IMR-90 (cell line): ENCODE measurements around the gene DCAF17.

ENCODE experiments used
- CEBPB ChIP-seq: IDR thresholded peaks from 2 replicates; pipeline ENCODE4 v1.6.1; 2012; ENCODE audit warnings: low read depth, low read length, improper control_type of control experiment
- CTCF ChIP-seq: conservative IDR thresholded peaks from 2 replicates; pipeline ENCODE4 v1.5.1; 2012; ENCODE audit warnings: mild to moderate bottlenecking, low read depth, low read length, improper control_type of control experiment
- FOS ChIP-seq: fragments of 150-350 bp; IDR thresholded peaks from 2 replicates; pipeline ENCODE4 v1.6.1; 2016; ENCODE audit warnings: low read depth, low read length
- MXI1 ChIP-seq: IDR thresholded peaks from 2 replicates; pipeline ENCODE4 v1.6.1; 2012; ENCODE audit warnings: low read depth, mild to moderate bottlenecking, low read length, moderate library complexity, borderline replicate concordance
- POLR2A ChIP-seq: IDR thresholded peaks from 2 replicates; pipeline ENCODE4 v1.6.1; 2012; ENCODE audit warnings: mild to moderate bottlenecking, low read depth, low read length
- RAD21 ChIP-seq: IDR thresholded peaks from 2 replicates; pipeline ENCODE4 v1.6.1; 2012; ENCODE audit warnings: low read length, improper control_type of control experiment
- SMC3 ChIP-seq: fragments of 150-350 bp; IDR thresholded peaks from 2 replicates; pipeline ENCODE4 v1.6.1; 2016; ENCODE audit warnings: low read depth, mild to moderate bottlenecking, antibody characterized with exemption, low read length, moderate library complexity
- TF ChIP-seq, protein P1 (sequence below): fragments of 150-350 bp; IDR thresholded peaks from 2 replicates; pipeline ENCODE4 v1.6.1; 2017; ENCODE audit warnings: mild to moderate bottlenecking, antibody characterized with exemption, low read length, low read depth

GRCh38 chr2:171460537-171460936, 26.5 kb downstream of the DCAF17 start:
- TF ChIP-seq RAD21 (no peak), CTCF (no peak), POLR2A (no peak), FOS (no peak), SMC3 (no peak), CEBPB (no peak), MXI1 (no peak)
- TF ChIP-seq, protein P1, sequence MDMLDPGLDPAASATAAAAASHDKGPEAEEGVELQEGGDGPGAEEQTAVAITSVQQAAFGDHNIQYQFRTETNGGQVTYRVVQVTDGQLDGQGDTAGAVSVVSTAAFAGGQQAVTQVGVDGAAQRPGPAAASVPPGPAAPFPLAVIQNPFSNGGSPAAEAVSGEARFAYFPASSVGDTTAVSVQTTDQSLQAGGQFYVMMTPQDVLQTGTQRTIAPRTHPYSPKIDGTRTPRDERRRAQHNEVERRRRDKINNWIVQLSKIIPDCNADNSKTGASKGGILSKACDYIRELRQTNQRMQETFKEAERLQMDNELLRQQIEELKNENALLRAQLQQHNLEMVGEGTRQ: no peak
